Ovary (tissue), 9 donors: Measurements from ENCODE around the gene XIRP2. TPM values are rescaled to one million over a fixed set of nuclear protein-coding genes. Genes with fewer than 3 reads are reported as not detected.

Source experiments
- DNase-seq, 5 donors: peaks; one replicate each; pipeline ENCODE4 v3.0.0-alpha.2; 2019 to 2020
- H3K27ac ChIP-seq, 2 donors: fragments of 200-600 bp; one replicate each; pipeline versions ENCODE4 v1.5.1 to v1.8.0; 2019 to 2022
- H3K27me3 ChIP-seq: fragments of 200-600 bp; one replicate; pipeline ENCODE4 v1.8.0; 2022
- H3K36me3 ChIP-seq: fragments of 200-600 bp; sonication (generic); one replicate; pipeline ENCODE4 v1.5.1; 2019
- H3K4me1 ChIP-seq: one replicate; pipeline ENCODE4 v1.8.1; 2013; ENCODE audit warnings: mild to moderate bottlenecking, moderate library complexity; ENCODE audit not compliant: insufficient read depth
- H3K4me3 ChIP-seq: fragments of 200-600 bp; sonication (generic); one replicate; pipeline ENCODE4 v1.5.1; 2017
- H3K9me3 ChIP-seq, 2 donors: fragments of 200-600 bp in 1 of 2; sonication (generic) in 1 of 2; one replicate each; pipeline versions ENCODE4 v1.5.1 to v1.8.1; 2013 to 2019; ENCODE audit warnings: mild to moderate bottlenecking in 1 of 2, moderate library complexity in 1 of 2
- EP300 ChIP-seq: sonication (generic); formaldehyde crosslinking; IDR thresholded peaks from one replicate; pipeline ENCODE4 v1.6.1; 2017; ENCODE audit warnings: antibody characterized with exemption
- POLR2A ChIP-seq: fragments of 450-650 bp; IDR thresholded peaks from one replicate; pipeline ENCODE4 v1.6.1; 2017; ENCODE audit warnings: antibody characterized with exemption, mild to moderate bottlenecking, moderate library complexity
- WGBS, 3 donors: extraction: QIAGEN DNeasy Blood & Tissue Kit in 1 of 3; methylation state at CpG; one replicate each; pipeline versions ENCODE4 v1.1.5 to v1.1.7; 2013 to 2017; 5-methylcytosine and 5-hydroxymethylcytosine counted together
- intact Hi-C, 4 donors: fragments of 100-400 bp; cut with DNase I; formaldehyde crosslinking; loops; one replicate each; pipeline versions ENCODE4 v1.11.0 to v1.15.1; 2022 to 2023
- polyA plus RNA-seq, 2 donors: library from polyadenylated mRNA; stranded (reverse); fragments of 200-250 nt in 1 of 2; fragments of 350-450 nt in 1 of 2; fragmentation: Illumina TruSeq in 1 of 2; extraction: RNeasy Lipid Tissue Mini Kit (QIAGEN cat#74804) in 1 of 2; gene quantifications; one replicate each; pipeline ENCODE4 v1.2.3, GENCODE V29; 2013 to 2014
- total RNA-seq, 7 donors: library from RNA; depleted of rRNA in 2 of 7; stranded (reverse); fragments of >200 nt in 2 of 7; fragmentation: NEBNext Ultra II Directional in 3 of 7; extraction: Animal tissue kit (Norgen Biotek cat#: 25700) in 3 of 7; gene quantifications; one replicate each; pipeline versions ENCODE4 v1.1.0 to v1.2.4, GENCODE V29; 2016 to 2023
- TF ChIP-seq, protein P1 (sequence below), 3 donors: fragments of 450-650 bp in 2 of 3; fragments of 200-600 bp in 1 of 3; IDR thresholded peaks; one replicate each; pipeline versions ENCODE4 v1.5.1 to v1.8.0; 2016 to 2022; ENCODE audit warnings: antibody characterized with exemption in 3 of 3, mild to moderate bottlenecking in 1 of 3
- donor health status: DM: no; HTN: no; CAD: no; lungs with moderate emphysema.
- donor health status: DM: no; HTN: no; CAD: no.
- donor health status: Bipolar disorder and iron deficiency.
- donor health status: DM: yes; HTN: yes; CAD: no.
- donor health status: DM: no; HTN: no; CAD: no.
- donor health status: DM: yes; HTN: yes; CAD: no.

The XIRP2 gene
- total and polyA plus RNA-seq, 9 donors, result 0.03 to 0.47 (median 0.12) TPM; not detected in 4

- no peaks in the 10 kb centered on the region for H3K27me3 ChIP-seq
- WGBS, 3 donors, result 94 to 96% (median 94%) methylated on average over 9 of the region's 9 CpGs
- TF ChIP-seq EP300 (no peak), POLR2A (no peak)
- TF ChIP-seq, protein P1, sequence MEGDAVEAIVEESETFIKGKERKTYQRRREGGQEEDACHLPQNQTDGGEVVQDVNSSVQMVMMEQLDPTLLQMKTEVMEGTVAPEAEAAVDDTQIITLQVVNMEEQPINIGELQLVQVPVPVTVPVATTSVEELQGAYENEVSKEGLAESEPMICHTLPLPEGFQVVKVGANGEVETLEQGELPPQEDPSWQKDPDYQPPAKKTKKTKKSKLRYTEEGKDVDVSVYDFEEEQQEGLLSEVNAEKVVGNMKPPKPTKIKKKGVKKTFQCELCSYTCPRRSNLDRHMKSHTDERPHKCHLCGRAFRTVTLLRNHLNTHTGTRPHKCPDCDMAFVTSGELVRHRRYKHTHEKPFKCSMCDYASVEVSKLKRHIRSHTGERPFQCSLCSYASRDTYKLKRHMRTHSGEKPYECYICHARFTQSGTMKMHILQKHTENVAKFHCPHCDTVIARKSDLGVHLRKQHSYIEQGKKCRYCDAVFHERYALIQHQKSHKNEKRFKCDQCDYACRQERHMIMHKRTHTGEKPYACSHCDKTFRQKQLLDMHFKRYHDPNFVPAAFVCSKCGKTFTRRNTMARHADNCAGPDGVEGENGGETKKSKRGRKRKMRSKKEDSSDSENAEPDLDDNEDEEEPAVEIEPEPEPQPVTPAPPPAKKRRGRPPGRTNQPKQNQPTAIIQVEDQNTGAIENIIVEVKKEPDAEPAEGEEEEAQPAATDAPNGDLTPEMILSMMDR (IDR thresholded peaks at IDR 0.05), result no peak
- no peak for DNase-seq
- H3K4me1 ChIP-seq, result peaks cover 2% of the 10 kb centered on the region
- H3K9me3 ChIP-seq, result no peaks in the 10 kb centered on the region
- no peak overlapping the region for H3K4me3 ChIP-seq
- H3K27ac ChIP-seq, result no peak overlapping the region
- H3K36me3 ChIP-seq, result no peaks in the 10 kb centered on the region
- intact Hi-C loops, result no loop called here
Observed at GRCh38 chr2:167128130-167128529, 239.8 kb downstream of the XIRP2 start.

DNA sequence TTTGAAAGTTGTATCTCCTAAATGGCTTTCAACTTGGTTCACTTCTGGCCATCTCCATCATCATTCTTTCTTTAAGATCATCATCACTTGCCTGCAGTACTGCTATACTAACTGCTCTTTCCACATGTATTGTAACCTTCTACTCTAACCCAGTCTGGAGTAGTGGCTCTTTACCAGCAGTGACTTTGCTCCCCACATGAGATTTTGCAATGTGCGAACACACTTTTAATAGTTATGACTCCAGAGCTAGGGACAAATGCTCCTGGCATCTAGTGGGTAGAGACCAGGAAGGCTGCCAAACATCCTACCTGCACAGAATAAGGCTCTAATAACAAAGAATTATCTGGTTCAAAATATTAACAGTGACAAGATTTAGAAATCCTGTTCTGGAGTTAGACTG lies 243.8 kb downstream of the XIRP2 start:
- TF ChIP-seq EP300 (no peak), POLR2A (no peak)
- H3K4me3 ChIP-seq, result no peak overlapping the region
- H3K9me3 ChIP-seq, result no peaks in the 10 kb centered on the region
- no peak overlapping the region for H3K27ac ChIP-seq
- WGBS, 3 donors, result 95 to 100% (median 97%) methylated on average over 1 of the region's 1 CpG
- no peak for DNase-seq
- intact Hi-C loops, result no loop called here
- no peaks in the 10 kb centered on the region for H3K27me3 ChIP-seq
- H3K36me3 ChIP-seq, result no peaks in the 10 kb centered on the region
- no peaks in the 10 kb centered on the region for H3K4me1 ChIP-seq

DNA sequence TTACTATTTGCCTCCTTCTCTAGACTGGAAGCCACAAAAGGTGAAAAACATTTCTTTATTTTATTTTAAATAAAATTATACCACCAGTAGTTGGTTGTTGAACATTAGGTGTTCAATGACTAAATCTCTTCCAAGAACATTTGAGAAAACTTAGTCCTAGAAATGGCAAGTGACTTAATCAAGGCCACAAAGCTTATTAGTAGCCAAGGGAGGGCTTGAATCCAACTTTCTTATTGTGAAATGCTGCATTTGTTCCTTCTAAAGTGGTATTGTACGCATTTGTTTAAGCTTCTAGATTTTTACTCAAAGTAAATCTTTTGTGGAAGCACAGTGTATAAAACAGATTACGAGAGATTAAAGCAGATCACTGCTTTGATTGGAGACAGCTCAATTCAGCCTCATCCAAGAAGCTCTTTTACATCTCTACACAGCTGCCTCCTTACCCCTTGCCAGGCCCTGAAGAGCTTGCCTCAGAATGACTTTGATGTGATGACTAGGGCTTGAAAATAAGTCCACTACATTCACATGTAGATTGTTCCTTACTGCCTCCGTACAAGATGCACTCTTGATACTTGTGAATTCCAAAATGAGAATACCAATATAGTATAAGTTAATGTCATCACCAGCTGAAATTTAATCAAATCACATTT lies 244.8 kb downstream of the XIRP2 start:
- intact Hi-C loops, result no loop called here
- no peak overlapping the region for H3K4me3 ChIP-seq
- H3K36me3 ChIP-seq, result no peaks in the 10 kb centered on the region
- no peaks in the 10 kb centered on the region for H3K27me3 ChIP-seq
- H3K4me1 ChIP-seq, result no peaks in the 10 kb centered on the region
- TF ChIP-seq EP300, result no peak
- TF ChIP-seq, protein P1 (IDR thresholded peaks at IDR 0.05), result no peak
- no peak for TF ChIP-seq POLR2A
- no peak overlapping the region for H3K27ac ChIP-seq
- 74 to 91% (median 74%) methylated on average over 3 of the region's 3 CpGs for WGBS, 3 donors
- DNase-seq, result no peak
- no peaks in the 10 kb centered on the region for H3K9me3 ChIP-seq

DNA sequence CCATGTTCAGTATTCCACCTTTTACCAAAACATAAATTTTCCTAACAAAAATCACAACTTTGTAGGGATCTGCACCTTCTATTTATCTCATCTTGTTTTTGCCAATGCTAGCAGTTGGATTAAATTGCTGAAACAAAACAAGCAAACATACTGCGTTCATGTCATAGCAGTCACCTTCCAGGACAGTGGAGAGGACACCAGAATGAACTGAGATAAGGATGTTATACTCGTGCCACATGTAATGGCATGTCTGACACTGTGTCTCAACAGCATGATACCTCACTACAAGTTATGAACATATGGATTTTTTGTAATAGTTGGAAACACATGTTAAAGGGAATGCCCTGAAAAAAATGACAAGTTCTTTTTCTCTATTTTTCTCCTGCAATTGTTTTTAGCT lies 245.3 kb downstream of the XIRP2 start:
- no peak overlapping the region for H3K27ac ChIP-seq

More for the DNA sequence above, 245.3 kb downstream of the XIRP2 start:
- H3K27me3 ChIP-seq, result no peaks in the 10 kb centered on the region
- no peak overlapping the region for H3K4me3 ChIP-seq
- no peak for DNase-seq
- no peaks in the 10 kb centered on the region for H3K36me3 ChIP-seq
- TF ChIP-seq, protein P1 (IDR thresholded peaks at IDR 0.05), result no peak
- no peak for TF ChIP-seq EP300
- no peak for TF ChIP-seq POLR2A
- H3K4me1 ChIP-seq, result no peaks in the 10 kb centered on the region
- no peaks in the 10 kb centered on the region for H3K9me3 ChIP-seq
- WGBS, 3 donors, result 75 to 87% (median 75%) methylated on average over 2 of the region's 2 CpGs
- intact Hi-C loops, result no loop called here
